SHP77 treated with DMSO at 0.1 percent for 48 hours (cell line): Measurements from ENCODE around the gene LINC00305.

ENCODE experiments used
- DNase-seq: peaks from one replicate; lab custom pipeline; 2025; lab: John Stamatoyannopoulos, UW

The LINC00305 gene

GRCh38 chr18:64148988-64149387 is at the start of gene LINC00305:
LINC00305 (minus strand) TSS chr18:64149088.
- DNase-seq: no peak

GRCh38 chr18:64191069-64191468 is 42.2 kb upstream of the LINC00305 start:
- DNase-seq: no peak

GRCh38 chr18:64185987-64186386 is 37.1 kb upstream of the LINC00305 start:
- DNase-seq: no peak

- DNase-seq: no peak
Observed at GRCh38 chr18:64183665-64184064, 34.8 kb upstream of the LINC00305 start.

- no peak for DNase-seq
Observed at GRCh38 chr18:64180617-64181016, 31.7 kb upstream of the LINC00305 start.

- no peak for DNase-seq
Observed at GRCh38 chr18:64180171-64180570, 31.3 kb upstream of the LINC00305 start.

- DNase-seq: no peak
Observed at GRCh38 chr18:64179556-64180080, 30.7 kb upstream of the LINC00305 start.

- DNase-seq: no peak
Observed at GRCh38 chr18:64178860-64179259, 30.0 kb upstream of the LINC00305 start.

- DNase-seq: no peak
Observed at GRCh38 chr18:64175432-64175831, 26.5 kb upstream of the LINC00305 start.

GRCh38 chr18:64171576-64171975 is 22.7 kb upstream of the LINC00305 start:
- DNase-seq: no peak

GRCh38 chr18:64167408-64167925 is 18.6 kb upstream of the LINC00305 start:
- no peak for DNase-seq

- DNase-seq: no peak
Observed at GRCh38 chr18:64165906-64166305, 17.0 kb upstream of the LINC00305 start.

- no peak for DNase-seq
Observed at GRCh38 chr18:64164883-64165282, 16.0 kb upstream of the LINC00305 start.

- DNase-seq: no peak
Observed at GRCh38 chr18:64149916-64150438, 1.1 kb upstream of the LINC00305 start.

GRCh38 chr18:64142904-64143303 is 6.0 kb downstream of the LINC00305 start:
- no peak for DNase-seq

GRCh38 chr18:64137914-64138313 is 11.0 kb downstream of the LINC00305 start:
- DNase-seq: no peak

- no peak for DNase-seq
Observed at GRCh38 chr18:64134044-64134747, 14.7 kb downstream of the LINC00305 start.

- no peak for DNase-seq
Observed at GRCh38 chr18:64132871-64133270, 16.0 kb downstream of the LINC00305 start.

- no peak for DNase-seq
Observed at GRCh38 chr18:64131314-64131713, 17.6 kb downstream of the LINC00305 start.

- no peak for DNase-seq
Observed at GRCh38 chr18:64127172-64127571, 21.7 kb downstream of the LINC00305 start.

GRCh38 chr18:64119916-64120315 is 29.0 kb downstream of the LINC00305 start:
- no peak for DNase-seq

GRCh38 chr18:64118406-64118805 is 30.5 kb downstream of the LINC00305 start:
- no peak for DNase-seq

- no peak for DNase-seq
Observed at GRCh38 chr18:64116571-64117175, 32.2 kb downstream of the LINC00305 start.
